ENCODE data around the gene SH3RF2. TPM values are rescaled to one million over a fixed set of nuclear protein-coding genes. Genes with fewer than 3 reads are reported as not detected.

SH3RF2 gene
- total and polyA plus RNA-seq, 2 donors (not counting 3 experiments of a cell fraction or from before 2014, with no cell fraction given): 0.54 to 0.84 TPM

DNA sequence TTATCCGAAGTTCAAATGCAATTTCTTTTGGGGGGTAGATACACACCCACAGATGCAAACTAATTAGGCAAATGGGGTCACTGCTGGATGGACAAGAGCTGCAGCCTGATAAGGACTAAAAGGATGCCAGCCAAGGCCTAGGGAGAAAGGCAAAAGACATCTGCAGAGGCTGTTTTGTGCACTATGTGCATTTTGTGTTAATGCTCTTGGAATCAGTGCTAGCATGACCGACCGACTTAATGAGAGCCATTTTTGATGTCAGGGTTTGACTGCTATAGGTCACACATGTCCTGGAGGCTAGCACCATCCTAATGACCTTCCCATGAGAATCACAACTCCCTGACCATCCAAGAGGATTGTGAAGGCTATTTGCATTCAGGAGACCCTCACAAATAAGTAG, 134.4 kb downstream of the SH3RF2 start:
- intact Hi-C loops (cut with micrococcal nuclease): no loop called here
- H3K4me1 ChIP-seq (ENCODE audit: control insufficient read depth, extremely low read depth, insufficient read depth, low read length): no peaks in the 10 kb centered on the region
- ChIA-PET CTCF (interaction anchor here (0.8 to 1.6 kb wide), 2 partner anchors 10 to 245 kb away, joined by 4 read pairs; no protein-coding TSS in a partner anchor), POLR2A (no interaction called here)
- FAIRE-seq (no peak), DNase-seq (ENCODE audit: low read depth, low spot score) (no peak)
- no peaks in the 10 kb centered on the region for H3K9me3 ChIP-seq (replicated peaks; ENCODE audit: control insufficient read depth, insufficient read depth, low read length)
- BruUV-seq (replicated peaks): no TSS peak
- dilution Hi-C loops (cut with MboI; ENCODE audit: extremely low pct_ligation_motif_present, low sequenced_read_pairs): no loop called here
- no peak overlapping the region for H3K27ac ChIP-seq (ENCODE audit: insufficient read depth, low read depth, low read length)
- H3K9me1 ChIP-seq (replicated peaks; ENCODE audit: control insufficient read depth, extremely low read depth, insufficient read depth, low read length): no peaks in the 10 kb centered on the region
- H4K20me1 ChIP-seq (replicated peaks; ENCODE audit: control insufficient read depth, extremely low read depth, insufficient read depth, low read length): no peaks in the 10 kb centered on the region
- no peaks in the 10 kb centered on the region for H3K79me2 ChIP-seq (ENCODE audit: control insufficient read depth, insufficient read depth, low read length)
- peaks cover 5 to 8% of the 10 kb centered on the region in 2 experiments for H3K27me3 ChIP-seq (ENCODE audit: control insufficient read depth in 2 of 2, insufficient read depth in 2 of 2, low read length in 2 of 2)
- H3K36me3 ChIP-seq (ENCODE audit: control insufficient read depth in 2 of 2, extremely low read depth in 1 of 2, insufficient read depth in 2 of 2, low read length in 2 of 2): no peaks in the 10 kb centered on the region
- H2AFZ ChIP-seq (ENCODE audit: low read depth, low read length): no peak overlapping the region
- no peak overlapping the region for H3K4me3 ChIP-seq (replicated peaks in 1 of 3; ENCODE audit: insufficient read depth in 1 of 3, low read depth in 1 of 3, low read length in 3 of 3)
- TF ChIP-seq POLR2A (IDR thresholded peaks at IDR 0.05; ENCODE audit: low read depth, low read length): no peak
- no peak overlapping the region for H3K9ac ChIP-seq (replicated peaks; ENCODE audit: extremely low read depth, insufficient read depth, low read length)
- no peak overlapping the region for H3K4me2 ChIP-seq (ENCODE audit: insufficient read depth, low read length)

DNA sequence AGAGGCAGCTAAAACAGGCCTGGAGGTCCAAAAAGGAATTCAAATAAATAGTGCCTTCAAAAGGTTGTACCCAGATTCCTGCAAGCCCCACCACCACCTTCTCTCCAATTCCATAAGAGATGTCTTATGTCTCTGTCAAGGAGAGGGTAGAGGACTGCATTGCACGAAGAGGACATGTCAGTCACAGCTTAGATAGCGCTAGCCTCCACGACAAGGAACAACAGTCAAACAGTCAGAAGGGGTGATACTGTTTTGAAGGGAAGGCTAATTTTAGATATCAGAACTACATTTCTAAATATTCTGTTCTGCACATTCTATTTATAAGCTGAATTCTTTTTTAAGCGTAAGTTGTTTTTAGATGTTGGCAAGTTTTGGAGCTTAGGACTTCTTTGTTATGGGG, 134.8 kb downstream of the SH3RF2 start:
- H3K79me2 ChIP-seq (ENCODE audit: control insufficient read depth, insufficient read depth, low read length): no peaks in the 10 kb centered on the region
- H3K27ac ChIP-seq (ENCODE audit: insufficient read depth, low read depth, low read length): no peak overlapping the region
- peaks cover 5 to 8% of the 10 kb centered on the region in 2 experiments for H3K27me3 ChIP-seq (ENCODE audit: control insufficient read depth in 2 of 2, insufficient read depth in 2 of 2, low read length in 2 of 2)
- H3K9me3 ChIP-seq (replicated peaks; ENCODE audit: control insufficient read depth, insufficient read depth, low read length): no peaks in the 10 kb centered on the region
- DNase-seq (ENCODE audit: low read depth, low spot score) (no peak), FAIRE-seq (no peak)
- no peak overlapping the region for H3K4me3 ChIP-seq (replicated peaks in 1 of 3; ENCODE audit: insufficient read depth in 1 of 3, low read depth in 1 of 3, low read length in 3 of 3)
- dilution Hi-C loops (cut with MboI; ENCODE audit: extremely low pct_ligation_motif_present, low sequenced_read_pairs): no loop called here
- no peaks in the 10 kb centered on the region for H3K4me1 ChIP-seq (ENCODE audit: control insufficient read depth, extremely low read depth, insufficient read depth, low read length)
- ChIA-PET POLR2A (no interaction called here), CTCF (interaction anchor here (0.8 to 1.7 kb wide), 4 partner anchors 10 to 618 kb away, joined by 3 to 4 read pairs (median 4); no protein-coding TSS in a partner anchor)
- H4K20me1 ChIP-seq (replicated peaks; ENCODE audit: control insufficient read depth, extremely low read depth, insufficient read depth, low read length): no peaks in the 10 kb centered on the region
- no TSS peak for BruUV-seq (replicated peaks)
- TF ChIP-seq FOS (IDR thresholded peaks at IDR 0.05; ENCODE audit: borderline replicate concordance, insufficient read depth, low read length) (no peak), POLR2AphosphoS5 (IDR thresholded peaks at IDR 0.05; ENCODE audit: insufficient read depth, low read depth, low read length) (no peak), EZH2 (IDR thresholded peaks at IDR 0.05; ENCODE audit: borderline replicate concordance, low read depth, low read length, severe bottlenecking) (no peak), POLR2A (IDR thresholded peaks at IDR 0.05; ENCODE audit: low read depth, low read length) (no peak), GATA2 (IDR thresholded peaks at IDR 0.05; ENCODE audit: insufficient read depth, insufficient read length, low read depth, low read length) (no peak)
- TF ChIP-seq, protein P1, sequence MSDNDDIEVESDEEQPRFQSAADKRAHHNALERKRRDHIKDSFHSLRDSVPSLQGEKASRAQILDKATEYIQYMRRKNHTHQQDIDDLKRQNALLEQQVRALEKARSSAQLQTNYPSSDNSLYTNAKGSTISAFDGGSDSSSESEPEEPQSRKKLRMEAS (IDR thresholded peaks at IDR 0.05; ENCODE audit: insufficient read depth, insufficient read length): no peak
- TF ChIP-seq, protein P2, sequence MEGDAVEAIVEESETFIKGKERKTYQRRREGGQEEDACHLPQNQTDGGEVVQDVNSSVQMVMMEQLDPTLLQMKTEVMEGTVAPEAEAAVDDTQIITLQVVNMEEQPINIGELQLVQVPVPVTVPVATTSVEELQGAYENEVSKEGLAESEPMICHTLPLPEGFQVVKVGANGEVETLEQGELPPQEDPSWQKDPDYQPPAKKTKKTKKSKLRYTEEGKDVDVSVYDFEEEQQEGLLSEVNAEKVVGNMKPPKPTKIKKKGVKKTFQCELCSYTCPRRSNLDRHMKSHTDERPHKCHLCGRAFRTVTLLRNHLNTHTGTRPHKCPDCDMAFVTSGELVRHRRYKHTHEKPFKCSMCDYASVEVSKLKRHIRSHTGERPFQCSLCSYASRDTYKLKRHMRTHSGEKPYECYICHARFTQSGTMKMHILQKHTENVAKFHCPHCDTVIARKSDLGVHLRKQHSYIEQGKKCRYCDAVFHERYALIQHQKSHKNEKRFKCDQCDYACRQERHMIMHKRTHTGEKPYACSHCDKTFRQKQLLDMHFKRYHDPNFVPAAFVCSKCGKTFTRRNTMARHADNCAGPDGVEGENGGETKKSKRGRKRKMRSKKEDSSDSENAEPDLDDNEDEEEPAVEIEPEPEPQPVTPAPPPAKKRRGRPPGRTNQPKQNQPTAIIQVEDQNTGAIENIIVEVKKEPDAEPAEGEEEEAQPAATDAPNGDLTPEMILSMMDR (IDR thresholded peaks at IDR 0.05; ENCODE audit: extremely low read depth in 1 of 2, insufficient read depth in 1 of 2, low read depth in 1 of 2, low read length in 2 of 2): no peak
- H3K36me3 ChIP-seq (ENCODE audit: control insufficient read depth in 2 of 2, extremely low read depth in 1 of 2, insufficient read depth in 2 of 2, low read length in 2 of 2): no peaks in the 10 kb centered on the region
- no peak overlapping the region for H3K9ac ChIP-seq (replicated peaks; ENCODE audit: extremely low read depth, insufficient read depth, low read length)
- H2AFZ ChIP-seq (ENCODE audit: low read depth, low read length): no peak overlapping the region
- intact Hi-C loops (cut with micrococcal nuclease): no loop called here
- H3K4me2 ChIP-seq (ENCODE audit: insufficient read depth, low read length): no peak overlapping the region
- H3K9me1 ChIP-seq (replicated peaks; ENCODE audit: control insufficient read depth, extremely low read depth, insufficient read depth, low read length): no peaks in the 10 kb centered on the region
